ENCODE measurements around the gene ADRA2A.

DNA sequence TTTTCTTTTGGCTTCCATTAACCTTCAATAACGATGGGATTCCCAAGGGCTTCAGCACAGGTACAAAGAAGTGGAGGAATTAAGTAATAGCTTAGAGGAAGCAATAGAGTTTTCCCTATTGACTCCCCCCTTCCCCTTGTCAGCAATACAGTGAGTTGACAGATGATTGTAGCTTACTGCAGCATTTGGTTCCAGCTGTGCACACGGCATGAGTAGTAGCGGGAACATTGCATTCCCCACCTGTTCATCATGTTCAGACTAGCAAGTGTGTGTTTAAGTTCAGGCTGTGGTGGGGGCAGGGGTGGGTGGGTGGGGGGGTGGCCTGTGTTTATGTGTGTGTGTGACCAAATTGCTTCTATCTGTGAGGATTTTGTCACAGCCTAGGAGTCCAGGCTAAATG is 4.6 kb upstream of the ADRA2A start:
- TF ChIP-seq POLR2A (IDR thresholded peaks at IDR 0.05; ENCODE audit: low read depth): no peak
- TF ChIP-seq, protein P1, sequence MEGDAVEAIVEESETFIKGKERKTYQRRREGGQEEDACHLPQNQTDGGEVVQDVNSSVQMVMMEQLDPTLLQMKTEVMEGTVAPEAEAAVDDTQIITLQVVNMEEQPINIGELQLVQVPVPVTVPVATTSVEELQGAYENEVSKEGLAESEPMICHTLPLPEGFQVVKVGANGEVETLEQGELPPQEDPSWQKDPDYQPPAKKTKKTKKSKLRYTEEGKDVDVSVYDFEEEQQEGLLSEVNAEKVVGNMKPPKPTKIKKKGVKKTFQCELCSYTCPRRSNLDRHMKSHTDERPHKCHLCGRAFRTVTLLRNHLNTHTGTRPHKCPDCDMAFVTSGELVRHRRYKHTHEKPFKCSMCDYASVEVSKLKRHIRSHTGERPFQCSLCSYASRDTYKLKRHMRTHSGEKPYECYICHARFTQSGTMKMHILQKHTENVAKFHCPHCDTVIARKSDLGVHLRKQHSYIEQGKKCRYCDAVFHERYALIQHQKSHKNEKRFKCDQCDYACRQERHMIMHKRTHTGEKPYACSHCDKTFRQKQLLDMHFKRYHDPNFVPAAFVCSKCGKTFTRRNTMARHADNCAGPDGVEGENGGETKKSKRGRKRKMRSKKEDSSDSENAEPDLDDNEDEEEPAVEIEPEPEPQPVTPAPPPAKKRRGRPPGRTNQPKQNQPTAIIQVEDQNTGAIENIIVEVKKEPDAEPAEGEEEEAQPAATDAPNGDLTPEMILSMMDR (IDR thresholded peaks at IDR 0.05): no peak

Data from esophagus muscularis mucosa (tissue), 3 donors.